ENCODE data around the gene REXO1.

The REXO1 gene

DNA sequence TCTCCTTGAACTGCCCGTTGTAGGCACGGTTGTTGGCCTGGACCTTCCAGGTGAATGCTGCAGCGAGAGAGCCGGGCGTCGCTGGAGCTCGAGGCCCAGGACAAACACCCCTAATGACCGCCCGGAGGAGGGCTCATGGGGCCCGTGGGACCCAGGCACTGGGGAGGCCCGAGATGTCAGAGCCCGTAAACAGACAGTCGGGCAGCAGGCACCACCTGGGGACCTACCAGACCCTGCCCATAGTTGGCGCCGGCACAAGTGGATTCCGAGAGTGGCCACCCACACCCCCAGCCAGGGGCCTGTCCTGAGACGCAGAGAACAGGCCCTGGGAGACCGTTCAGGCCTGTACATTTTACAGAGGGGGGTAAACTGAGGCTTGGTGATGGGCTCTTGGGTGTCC lies 38.6 kb downstream of the REXO1 start:
- Histone ChIP-seq H3K4me3 (ENCODE audit: low read depth, low read length) (no peak overlapping the region), H3K4me1 (ENCODE audit: control insufficient read depth, insufficient read depth, low read length) (no peaks in the 10 kb centered on the region), H3K27ac (ENCODE audit: extremely low read depth, low read depth, low read length) (no peak overlapping the region), H3K36me3 (ENCODE audit: control insufficient read depth in 2 of 2, insufficient read depth in 1 of 2, low read length in 2 of 2) (peaks cover 0 to 1% of the 10 kb centered on the region in 2 experiments; a peak in 1 of 3 replicates), H3K9me3 (ENCODE audit: control insufficient read depth, insufficient read depth, low read depth, low read length) (no peaks in the 10 kb centered on the region)
- ChIA-PET POLR2A (interaction anchor here (0.6 kb wide), 1 partner anchor 29 kb away, joined by 3 read pairs; no protein-coding TSS in a partner anchor), CTCF (interaction anchor here (0.8 to 1.5 kb wide), 5 partner anchors 13 to 28 kb away, joined by 4 to 8 read pairs (median 4); no protein-coding TSS in a partner anchor)
- TF ChIP-seq KLF8 (tag by site-specific recombination; IDR thresholded peaks at IDR 0.05) = no peak
- TF ChIP-seq, protein P1, sequence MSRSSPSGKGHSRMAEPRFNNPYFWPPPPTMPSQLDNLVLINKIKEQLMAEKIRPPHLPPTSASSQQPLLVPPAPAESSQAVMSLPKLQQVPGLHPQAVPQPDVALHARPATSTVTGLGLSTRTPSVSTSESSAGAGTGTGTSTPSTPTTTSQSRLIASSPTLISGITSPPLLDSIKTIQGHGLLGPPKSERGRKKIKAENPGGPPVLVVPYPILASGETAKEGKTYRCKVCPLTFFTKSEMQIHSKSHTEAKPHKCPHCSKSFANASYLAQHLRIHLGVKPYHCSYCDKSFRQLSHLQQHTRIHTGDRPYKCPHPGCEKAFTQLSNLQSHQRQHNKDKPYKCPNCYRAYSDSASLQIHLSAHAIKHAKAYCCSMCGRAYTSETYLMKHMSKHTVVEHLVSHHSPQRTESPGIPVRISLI (tag by site-specific recombination; IDR thresholded peaks at IDR 0.05) = no peak

DNA sequence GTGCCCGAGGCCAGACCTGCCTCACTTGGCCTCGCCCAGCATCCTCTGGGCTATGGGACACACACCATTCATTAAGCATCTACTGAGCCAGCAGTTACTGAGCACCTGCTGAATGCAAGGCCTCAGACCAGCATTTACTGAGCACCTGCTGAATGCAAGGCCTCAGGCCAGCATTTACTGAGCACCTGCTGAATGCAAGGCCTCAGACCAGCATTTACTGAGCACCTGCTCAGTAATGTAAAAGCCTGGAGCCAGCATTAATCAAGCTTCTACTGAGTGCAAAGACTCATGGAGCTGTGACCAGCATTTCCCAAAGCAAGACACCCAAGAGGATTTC lies 39.9 kb downstream of the REXO1 start:
- Histone ChIP-seq H3K4me1 (ENCODE audit: control insufficient read depth, insufficient read depth, low read length) (no peaks in the 10 kb centered on the region), H3K4me3 (ENCODE audit: low read depth, low read length) (no peak overlapping the region), H3K9me3 (ENCODE audit: control insufficient read depth, insufficient read depth, low read depth, low read length) (no peaks in the 10 kb centered on the region), H3K36me3 (ENCODE audit: control insufficient read depth in 2 of 2, insufficient read depth in 1 of 2, low read length in 2 of 2) (no peaks in the 10 kb centered on the region), H3K27ac (ENCODE audit: extremely low read depth, low read depth, low read length) (no peak overlapping the region)
- ChIA-PET POLR2A (no interaction called here), CTCF (interaction anchor here (1.2 to 1.5 kb wide), 3 partner anchors 11 to 20 kb away, joined by 4 to 5 read pairs (median 4); no protein-coding TSS in a partner anchor)
- TF ChIP-seq ZNF792 (tag by site-specific recombination; IDR thresholded peaks at IDR 0.05) (peak; percentile 68; the same call in 1 of the 2 replicates), ZNF350 (tag by site-specific recombination; IDR thresholded peaks at IDR 0.05) (no peak)

DNA sequence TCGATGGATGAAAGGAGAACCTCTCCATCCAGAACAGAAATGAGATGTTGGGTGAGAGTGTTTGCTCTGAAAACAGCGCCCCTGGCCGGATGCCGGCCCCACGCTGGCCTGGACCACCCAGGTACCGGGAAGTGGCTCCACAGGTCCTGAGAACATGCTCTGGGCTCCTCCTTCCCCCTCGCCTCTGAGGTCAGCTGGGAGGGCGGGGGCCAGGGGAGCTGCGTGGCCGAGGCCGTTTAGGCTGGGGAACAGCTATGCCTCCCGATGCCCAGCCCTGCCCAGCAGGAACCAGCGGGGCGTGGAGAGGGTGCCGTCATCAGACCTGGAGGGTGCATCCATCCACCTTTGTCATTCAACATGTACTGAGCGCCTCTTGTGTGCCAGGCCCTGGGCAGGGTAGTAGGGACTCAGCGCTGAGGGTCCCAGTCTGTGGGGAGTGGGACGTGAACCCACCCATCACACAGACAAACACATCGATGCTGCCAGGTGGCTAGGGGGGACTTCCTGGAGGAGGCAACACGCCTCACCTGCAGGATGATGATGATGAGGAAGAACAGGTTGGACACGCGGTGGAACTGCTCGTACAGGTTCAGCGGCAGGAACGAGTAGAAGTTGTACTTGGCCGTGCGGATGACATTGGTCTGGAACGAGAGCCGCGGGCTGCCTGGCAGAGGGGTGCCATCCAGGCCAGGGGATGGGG lies 40.4 kb downstream of the REXO1 start:
- no peak for TF ChIP-seq ZNF701 (tag by site-specific recombination; IDR thresholded peaks at IDR 0.05)
- TF ChIP-seq MYNN (tag by site-specific recombination; IDR thresholded peaks at IDR 0.05; ENCODE audit: borderline replicate concordance) = no peak
- no peak for TF ChIP-seq ZNF624 (tag by site-specific recombination; IDR thresholded peaks at IDR 0.05)
- TF ChIP-seq SCRT2 (tag by site-specific recombination; IDR thresholded peaks at IDR 0.05) = peak; percentile 62; the same call in 1 of the 2 replicates
- no peak for TF ChIP-seq ZBTB7A (tag by site-specific recombination; IDR thresholded peaks at IDR 0.05; ENCODE audit: low read depth)
- TF ChIP-seq, protein P2, sequence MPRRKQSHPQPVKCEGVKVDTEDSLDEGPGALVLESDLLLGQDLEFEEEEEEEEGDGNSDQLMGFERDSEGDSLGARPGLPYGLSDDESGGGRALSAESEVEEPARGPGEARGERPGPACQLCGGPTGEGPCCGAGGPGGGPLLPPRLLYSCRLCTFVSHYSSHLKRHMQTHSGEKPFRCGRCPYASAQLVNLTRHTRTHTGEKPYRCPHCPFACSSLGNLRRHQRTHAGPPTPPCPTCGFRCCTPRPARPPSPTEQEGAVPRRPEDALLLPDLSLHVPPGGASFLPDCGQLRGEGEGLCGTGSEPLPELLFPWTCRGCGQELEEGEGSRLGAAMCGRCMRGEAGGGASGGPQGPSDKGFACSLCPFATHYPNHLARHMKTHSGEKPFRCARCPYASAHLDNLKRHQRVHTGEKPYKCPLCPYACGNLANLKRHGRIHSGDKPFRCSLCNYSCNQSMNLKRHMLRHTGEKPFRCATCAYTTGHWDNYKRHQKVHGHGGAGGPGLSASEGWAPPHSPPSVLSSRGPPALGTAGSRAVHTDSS (tag by site-specific recombination; IDR thresholded peaks at IDR 0.05) = peak; percentile 64; the same call in 1 of the 2 replicates
- TF ChIP-seq ZNF549 (tag by site-specific recombination; IDR thresholded peaks at IDR 0.05) = no peak
- TF ChIP-seq ZNF610 (tag by site-specific recombination; IDR thresholded peaks at IDR 0.05; ENCODE audit: borderline replicate concordance) = no peak
- POLR2A ChIA-PET = no interaction called here
- CTCF ChIA-PET = interaction anchor here (1.2 kb wide), 1 partner anchor 19 kb away, joined by 3 read pairs; no protein-coding TSS in a partner anchor
- no peaks in the 10 kb centered on the region for H3K4me1 ChIP-seq (ENCODE audit: control insufficient read depth, insufficient read depth, low read length)
- no peaks in the 10 kb centered on the region for H3K9me3 ChIP-seq (ENCODE audit: control insufficient read depth, insufficient read depth, low read depth, low read length)
- no peak overlapping the region for H3K27ac ChIP-seq (ENCODE audit: extremely low read depth, low read depth, low read length)
- no peaks in the 10 kb centered on the region for H3K36me3 ChIP-seq (ENCODE audit: control insufficient read depth in 2 of 2, insufficient read depth in 1 of 2, low read length in 2 of 2)
- H3K4me3 ChIP-seq (ENCODE audit: low read depth, low read length) = no peak overlapping the region

DNA sequence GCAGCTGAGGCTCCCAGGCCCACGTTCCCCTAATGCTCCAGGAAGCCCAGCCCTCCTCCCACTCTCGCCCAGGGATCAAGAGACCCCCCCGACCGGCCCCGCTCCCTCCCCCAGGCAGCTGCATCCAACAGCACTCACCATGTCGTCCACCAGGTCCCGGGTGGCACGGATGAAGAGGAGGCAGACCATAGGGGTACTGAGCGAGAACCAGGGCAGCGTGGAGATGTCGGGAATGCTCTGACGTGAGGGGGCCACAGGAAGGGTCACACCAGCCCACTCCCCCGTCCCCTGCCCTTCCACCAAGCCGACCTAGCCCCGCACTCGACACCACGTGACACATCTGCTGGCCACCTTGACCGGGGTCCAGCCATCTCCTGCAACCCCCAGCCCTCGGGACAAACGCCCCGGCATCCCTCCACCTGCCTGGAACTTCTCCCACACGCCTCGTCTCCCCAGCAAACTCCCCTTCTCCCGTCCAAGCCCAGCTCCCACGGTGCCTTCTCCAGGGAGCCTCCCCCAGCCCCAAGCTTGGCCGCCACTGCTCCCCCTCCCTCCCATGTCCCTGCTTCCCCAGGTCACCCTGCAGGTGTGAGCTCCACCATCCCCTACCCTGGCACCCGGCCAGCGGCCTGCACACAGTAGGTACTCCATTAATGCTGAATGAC lies 41.1 kb downstream of the REXO1 start:
- H3K4me3 ChIP-seq (ENCODE audit: low read depth, low read length) = no peak overlapping the region
- H3K36me3 ChIP-seq (ENCODE audit: control insufficient read depth in 2 of 2, insufficient read depth in 1 of 2, low read length in 2 of 2) = no peaks in the 10 kb centered on the region
- CTCF ChIA-PET = interaction anchor here (0.6 to 1.2 kb wide), 2 partner anchors 19 to 526 kb away, joined by 3 read pairs; no protein-coding TSS in a partner anchor
- no peak overlapping the region for H3K27ac ChIP-seq (ENCODE audit: extremely low read depth, low read depth, low read length)
- no peaks in the 10 kb centered on the region for H3K4me1 ChIP-seq (ENCODE audit: control insufficient read depth, insufficient read depth, low read length)
- no peaks in the 10 kb centered on the region for H3K9me3 ChIP-seq (ENCODE audit: control insufficient read depth, insufficient read depth, low read depth, low read length)
- POLR2A ChIA-PET = interaction anchor here (0.5 kb wide), 1 partner anchor 397 kb away, joined by 3 read pairs; no protein-coding TSS in a partner anchor
- TF ChIP-seq, protein P3, sequence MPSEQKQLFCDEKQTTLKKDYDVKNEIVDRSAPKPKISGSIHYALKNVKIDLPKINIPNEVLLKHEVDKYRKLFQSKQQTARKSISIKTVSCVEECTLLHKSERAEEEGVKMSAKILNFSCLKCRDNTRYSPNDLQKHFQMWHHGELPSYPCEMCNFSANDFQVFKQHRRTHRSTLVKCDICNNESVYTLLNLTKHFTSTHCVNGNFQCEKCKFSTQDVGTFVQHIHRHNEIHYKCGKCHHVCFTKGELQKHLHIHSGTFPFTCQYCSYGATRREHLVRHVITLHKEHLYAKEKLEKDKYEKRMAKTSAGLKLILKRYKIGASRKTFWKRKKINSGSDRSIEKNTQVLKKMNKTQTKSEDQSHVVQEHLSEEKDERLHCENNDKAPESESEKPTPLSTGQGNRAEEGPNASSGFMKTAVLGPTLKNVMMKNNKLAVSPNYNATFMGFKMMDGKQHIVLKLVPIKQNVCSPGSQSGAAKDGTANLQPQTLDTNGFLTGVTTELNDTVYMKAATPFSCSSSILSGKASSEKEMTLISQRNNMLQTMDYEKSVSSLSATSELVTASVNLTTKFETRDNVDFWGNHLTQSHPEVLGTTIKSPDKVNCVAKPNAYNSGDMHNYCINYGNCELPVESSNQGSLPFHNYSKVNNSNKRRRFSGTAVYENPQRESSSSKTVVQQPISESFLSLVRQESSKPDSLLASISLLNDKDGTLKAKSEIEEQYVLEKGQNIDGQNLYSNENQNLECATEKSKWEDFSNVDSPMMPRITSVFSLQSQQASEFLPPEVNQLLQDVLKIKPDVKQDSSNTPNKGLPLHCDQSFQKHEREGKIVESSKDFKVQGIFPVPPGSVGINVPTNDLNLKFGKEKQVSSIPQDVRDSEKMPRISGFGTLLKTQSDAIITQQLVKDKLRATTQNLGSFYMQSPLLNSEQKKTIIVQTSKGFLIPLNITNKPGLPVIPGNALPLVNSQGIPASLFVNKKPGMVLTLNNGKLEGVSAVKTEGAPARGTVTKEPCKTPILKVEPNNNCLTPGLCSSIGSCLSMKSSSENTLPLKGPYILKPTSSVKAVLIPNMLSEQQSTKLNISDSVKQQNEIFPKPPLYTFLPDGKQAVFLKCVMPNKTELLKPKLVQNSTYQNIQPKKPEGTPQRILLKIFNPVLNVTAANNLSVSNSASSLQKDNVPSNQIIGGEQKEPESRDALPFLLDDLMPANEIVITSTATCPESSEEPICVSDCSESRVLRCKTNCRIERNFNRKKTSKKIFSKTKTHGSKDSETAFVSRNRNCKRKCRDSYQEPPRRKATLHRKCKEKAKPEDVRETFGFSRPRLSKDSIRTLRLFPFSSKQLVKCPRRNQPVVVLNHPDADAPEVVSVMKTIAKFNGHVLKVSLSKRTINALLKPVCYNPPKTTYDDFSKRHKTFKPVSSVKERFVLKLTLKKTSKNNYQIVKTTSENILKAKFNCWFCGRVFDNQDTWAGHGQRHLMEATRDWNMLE (tag by site-specific recombination; conservative IDR thresholded peaks at IDR 0.05; ENCODE audit: low read depth) = no peak
- TF ChIP-seq KLF8 (tag by site-specific recombination; IDR thresholded peaks at IDR 0.05) = no peak
- no peak for TF ChIP-seq ZNF175 (tag by site-specific recombination; IDR thresholded peaks at IDR 0.05)
- TF ChIP-seq ZNF777 (tag by site-specific recombination; IDR thresholded peaks at IDR 0.05; ENCODE audit: borderline replicate concordance) = no peak
- TF ChIP-seq, protein P4, sequence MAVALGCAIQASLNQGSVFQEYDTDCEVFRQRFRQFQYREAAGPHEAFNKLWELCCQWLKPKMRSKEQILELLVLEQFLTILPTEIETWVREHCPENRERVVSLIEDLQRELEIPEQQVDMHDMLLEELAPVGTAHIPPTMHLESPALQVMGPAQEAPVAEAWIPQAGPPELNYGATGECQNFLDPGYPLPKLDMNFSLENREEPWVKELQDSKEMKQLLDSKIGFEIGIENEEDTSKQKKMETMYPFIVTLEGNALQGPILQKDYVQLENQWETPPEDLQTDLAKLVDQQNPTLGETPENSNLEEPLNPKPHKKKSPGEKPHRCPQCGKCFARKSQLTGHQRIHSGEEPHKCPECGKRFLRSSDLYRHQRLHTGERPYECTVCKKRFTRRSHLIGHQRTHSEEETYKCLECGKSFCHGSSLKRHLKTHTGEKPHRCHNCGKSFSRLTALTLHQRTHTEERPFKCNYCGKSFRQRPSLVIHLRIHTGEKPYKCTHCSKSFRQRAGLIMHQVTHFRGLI (tag by site-specific recombination; IDR thresholded peaks at IDR 0.05) = no peak

Data from HEK293 (cell line).